Measurements from ENCODE around the gene DUSP7.

- no peak for TF ChIP-seq CTCF (IDR thresholded peaks at IDR 0.05)
- TF ChIP-seq POLR2A (IDR thresholded peaks at IDR 0.05) = no peak
- TF ChIP-seq POLR2AphosphoS5 (IDR thresholded peaks at IDR 0.05; ENCODE audit: insufficient read depth in 1 of 2, low read depth in 1 of 2) = no peak
Observed at GRCh38 chr3:52080830-52081719, 24.7 kb upstream of the DUSP7 start.
